CD4-positive, alpha-beta T cell treated with Interleukin-2 at 100 ng/mL for 4 hours (primary cell): ENCODE results near the gene WNT10A.

ENCODE experiments used
- DNase-seq: peaks from one replicate; pipeline ENCODE4 v3.0.0-alpha.2; 2020; ENCODE audit warnings: low spot score

Gene WNT10A

GRCh38 chr2:218857371-218858137 lies 23.1 kb upstream of the WNT10A start:
- no peak for DNase-seq

GRCh38 chr2:218858138-218858445 lies 22.6 kb upstream of the WNT10A start:
- DNase-seq: no peak

GRCh38 chr2:218858671-218859555 lies 21.7 kb upstream of the WNT10A start:
- no peak for DNase-seq

GRCh38 chr2:218859556-218859987 lies 21.1 kb upstream of the WNT10A start, which contains the start of gene WNT6:
TSS of gene WNT6 (plus strand) at chr2:218859805. CDS start at chr2:218860038, 233 bp downstream.
- no peak for DNase-seq

GRCh38 chr2:218859988-218860831 lies 20.4 kb upstream of the WNT10A start:
- DNase-seq: no peak

- DNase-seq: no peak
Measured at GRCh38 chr2:218860950-218861381, 19.7 kb upstream of the WNT10A start.

GRCh38 chr2:218861645-218862318 lies 18.9 kb upstream of the WNT10A start:
- no peak for DNase-seq

- DNase-seq: no peak
Measured at GRCh38 chr2:218863021-218863520, 17.6 kb upstream of the WNT10A start.

GRCh38 chr2:218865396-218865795 lies 15.3 kb upstream of the WNT10A start:
- no peak for DNase-seq

GRCh38 chr2:218865999-218866398 lies 14.7 kb upstream of the WNT10A start:
- no peak for DNase-seq

- no peak for DNase-seq
Measured at GRCh38 chr2:218867900-218868299, 12.8 kb upstream of the WNT10A start.

- no peak for DNase-seq
Measured at GRCh38 chr2:218869064-218869463, 11.6 kb upstream of the WNT10A start.

- DNase-seq: no peak
Measured at GRCh38 chr2:218870984-218871344, 9.7 kb upstream of the WNT10A start.

GRCh38 chr2:218871345-218872302 lies 9.0 kb upstream of the WNT10A start:
- peak; percentile 24 for DNase-seq

GRCh38 chr2:218872645-218873358 lies 7.8 kb upstream of the WNT10A start:
- no peak for DNase-seq

GRCh38 chr2:218873359-218874194 lies 7.1 kb upstream of the WNT10A start:
- DNase-seq: no peak

GRCh38 chr2:218875692-218876246 lies 4.9 kb upstream of the WNT10A start:
- no peak for DNase-seq

- peak; percentile 85 for DNase-seq
Measured at GRCh38 chr2:218876562-218877219, 4.0 kb upstream of the WNT10A start.
